Stomach (tissue), 9 donors: ENCODE data around the gene THUMPD1. TPM values are rescaled to one million over a fixed set of nuclear protein-coding genes. Genes with fewer than 3 reads are reported as not detected.

Source experiments
- DNase-seq, 2 donors: peaks; one replicate each; pipeline versions ENCODE4 v3.0.0 to v3.0.0-alpha.2; 2013 to 2019
- H3K27ac ChIP-seq, 5 donors: fragments of 200-600 bp in 4 of 5; sonication (generic) in 4 of 5; one replicate each; pipeline ENCODE4 v1.5.1; 2013 to 2019; ENCODE audit warnings: mild to moderate bottlenecking in 1 of 5, moderate library complexity in 1 of 5
- H3K27me3 ChIP-seq, 3 donors: fragments of 200-600 bp; sonication (generic); one replicate each; pipeline ENCODE4 v1.5.1; 2017 to 2019; ENCODE audit warnings: mixed run types in 1 of 3
- H3K36me3 ChIP-seq, 4 donors: fragments of 200-600 bp; sonication (generic); 1 replicate in 3 of 4; 2 replicates in 1 of 4; pipeline ENCODE4 v1.5.1; 2016 to 2019
- H3K4me1 ChIP-seq, 4 donors: fragments of 200-600 bp; sonication (generic); one replicate each; pipeline ENCODE4 v1.5.1; 2016 to 2019
- H3K4me3 ChIP-seq, 4 donors: fragments of 200-600 bp; sonication (generic) in 3 of 4; one replicate each; pipeline ENCODE4 v1.5.1; 2016 to 2019; ENCODE audit warnings: mild to moderate bottlenecking in 1 of 4
- H3K9me3 ChIP-seq, 4 donors: fragments of 200-600 bp; sonication (generic); one replicate each; pipeline ENCODE4 v1.5.1; 2016 to 2019
- CTCF ChIP-seq, 7 experiments: fragments of 450-650 bp in 4 of 7; fragments of 200-600 bp in 3 of 7; sonication (generic) in 3 of 7; IDR thresholded peaks; one replicate each; pipeline ENCODE4 v1.5.1; 2016 to 2019; ENCODE audit warnings: antibody characterized with exemption in 7 of 7, control low read depth in 2 of 7, mild to moderate bottlenecking in 1 of 7
- EP300 ChIP-seq: sonication (generic); formaldehyde crosslinking; IDR thresholded peaks from one replicate; pipeline ENCODE4 v1.6.1; 2017; ENCODE audit warnings: antibody characterized with exemption
- POLR2A ChIP-seq, 4 donors: fragments of 450-650 bp; IDR thresholded peaks; one replicate each; pipeline ENCODE4 v1.6.1; 2016; ENCODE audit warnings: antibody characterized with exemption in 4 of 4, control low read depth in 2 of 4, mild to moderate bottlenecking in 1 of 4, moderate library complexity in 1 of 4
- POLR2AphosphoS5 ChIP-seq, 3 donors: sonication (generic); formaldehyde crosslinking; IDR thresholded peaks; one replicate each; pipeline ENCODE4 v1.6.1; 2016; ENCODE audit warnings: antibody characterized with exemption in 3 of 3
- WGBS, 5 donors: extraction: QIAGEN DNeasy Blood & Tissue Kit in 3 of 5; methylation state at CpG; one replicate each; pipeline versions ENCODE4 v1.1.5 to v1.1.7; 2013 to 2018; 5-methylcytosine and 5-hydroxymethylcytosine counted together
- intact Hi-C: fragments of 100-400 bp; cut with DNase I; formaldehyde crosslinking; loops from one replicate; pipeline ENCODE4 v1.15.1; 2023; ENCODE audit warnings: low total_unique reads
- polyA plus RNA-seq, 3 donors: library from polyadenylated mRNA; stranded (reverse); fragments of 200-250 nt; gene quantifications; one replicate each; pipeline ENCODE4 v1.2.3, GENCODE V29; 2013
- total RNA-seq, 5 donors: library from RNA; depleted of rRNA; stranded (reverse); fragments of >200 nt; gene quantifications; one replicate each; pipeline versions ENCODE4 v1.1.0 to v1.2.3, GENCODE V29; 2014 to 2016
- donor health status: healthy with polysubstance abuse.
- donor health status: Bipolar disorder and iron deficiency.
- donor health status: healthy.

The THUMPD1 gene
- total and polyA plus RNA-seq, 8 donors: 3.2 to 101 (median 33.7) TPM

DNA sequence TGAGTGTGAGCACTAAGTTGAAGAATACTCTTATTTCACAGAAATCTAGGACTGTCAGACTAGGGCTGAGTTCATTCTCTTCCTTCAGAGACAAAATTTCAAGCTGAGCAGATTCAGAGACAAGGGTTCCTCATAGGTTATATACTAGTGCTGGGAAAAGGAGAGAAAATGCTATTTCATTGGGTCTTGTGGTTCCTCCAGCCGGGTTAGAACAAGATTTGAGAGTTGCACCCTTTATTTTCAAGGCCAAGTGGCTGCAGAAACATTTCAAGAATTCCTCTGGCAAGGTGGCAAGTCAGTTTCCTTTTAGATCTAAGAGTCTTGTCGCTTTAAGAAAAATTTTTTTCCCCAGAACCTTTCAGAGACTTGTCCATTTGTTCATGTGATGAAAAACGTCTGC lies 6.8 kb downstream of the THUMPD1 start:
- Histone ChIP-seq H3K4me1 (peaks cover 6 to 44% (median 21%) of the 10 kb centered on the region in 4 donors), H3K4me3 (no peak overlapping the region), H3K36me3 (peaks cover 19 to 60% (median 53%) of the 10 kb centered on the region in 4 donors), H3K9me3 (no peaks in the 10 kb centered on the region), H3K27me3 (no peaks in the 10 kb centered on the region), H3K27ac (peak overlapping the region in 2 of 5 donors; percentile 7 to 13)
- 57 to 67% (median 60%) methylated on average over 3 of the region's 3 CpGs for WGBS, 5 donors
- TF ChIP-seq EP300 (no peak), POLR2AphosphoS5 (IDR thresholded peaks at IDR 0.05) (no peak), CTCF (IDR thresholded peaks at IDR 0.05) (no peak), POLR2A (IDR thresholded peaks at IDR 0.05) (no peak)
- no peak for DNase-seq
- intact Hi-C loops: loop anchor here (5.0 kb wide), 1 partner anchor 58 kb away; no protein-coding TSS in a partner anchor

DNA sequence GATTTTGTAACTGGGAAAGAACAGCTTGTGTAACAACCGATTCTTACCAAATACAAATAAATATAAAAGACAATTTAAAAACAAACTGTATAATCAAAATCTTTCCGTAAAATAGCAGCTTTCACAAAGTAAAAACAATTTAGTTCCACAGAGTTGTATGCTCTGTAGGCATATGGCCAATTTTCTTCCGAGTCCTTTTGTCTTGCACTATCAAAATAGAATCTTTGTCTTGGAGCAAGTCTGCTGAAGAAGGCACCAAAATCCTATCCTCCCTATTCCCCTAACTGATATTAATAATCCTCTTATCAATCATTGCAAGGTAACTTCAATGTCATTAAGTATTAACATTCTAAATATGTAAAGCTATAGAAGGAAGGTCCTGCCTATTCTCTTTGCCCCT lies 7.6 kb downstream of the THUMPD1 start:
- intact Hi-C loops: no loop called here
- Histone ChIP-seq H3K9me3 (no peaks in the 10 kb centered on the region), H3K4me3 (no peak overlapping the region), H3K27ac (peak overlapping the region in 2 of 5 donors; percentile 7 to 13), H3K4me1 (peaks cover 0 to 37% (median 13%) of the 10 kb centered on the region in 4 donors), H3K27me3 (no peaks in the 10 kb centered on the region), H3K36me3 (peaks cover 19 to 60% (median 53%) of the 10 kb centered on the region in 4 donors)
- TF ChIP-seq POLR2A (IDR thresholded peaks at IDR 0.05) (no peak), EP300 (no peak), CTCF (IDR thresholded peaks at IDR 0.05) (no peak), POLR2AphosphoS5 (IDR thresholded peaks at IDR 0.05) (no peak)
- no peak for DNase-seq
- WGBS, 5 donors: 53 to 74% (median 69%) methylated on average over 3 of the region's 3 CpGs

GRCh38 chr16:20729141-20729540 lies 12.5 kb downstream of the THUMPD1 start:
- H3K9me3 ChIP-seq: no peaks in the 10 kb centered on the region
- H3K36me3 ChIP-seq: peaks cover 0 to 12% (median 4%) of the 10 kb centered on the region in 4 donors
- 74 to 91% (median 80%) methylated on average over 3 of the region's 3 CpGs for WGBS, 5 donors
- no peak for DNase-seq
- no peak overlapping the region for H3K27ac ChIP-seq
- no peaks in the 10 kb centered on the region for H3K27me3 ChIP-seq
- intact Hi-C loops: no loop called here
- H3K4me1 ChIP-seq: peaks cover 0 to 1% (median 0%) of the 10 kb centered on the region in 4 donors
- no peak for TF ChIP-seq POLR2A (IDR thresholded peaks at IDR 0.05)
- no peak for TF ChIP-seq CTCF (IDR thresholded peaks at IDR 0.05)
- no peak for TF ChIP-seq EP300
- TF ChIP-seq POLR2AphosphoS5 (IDR thresholded peaks at IDR 0.05): no peak
- H3K4me3 ChIP-seq: no peak overlapping the region

GRCh38 chr16:20727181-20727580 lies 14.4 kb downstream of the THUMPD1 start:
- Histone ChIP-seq H3K36me3 (peaks cover 0 to 6% (median 2%) of the 10 kb centered on the region in 4 donors), H3K4me1 (no peaks in the 10 kb centered on the region), H3K9me3 (no peaks in the 10 kb centered on the region), H3K27me3 (no peaks in the 10 kb centered on the region), H3K27ac (no peak overlapping the region), H3K4me3 (no peak overlapping the region)
- DNase-seq: no peak
- TF ChIP-seq POLR2A (IDR thresholded peaks at IDR 0.05) (no peak), POLR2AphosphoS5 (IDR thresholded peaks at IDR 0.05) (no peak), EP300 (no peak), CTCF (IDR thresholded peaks at IDR 0.05) (no peak)
- intact Hi-C loops: no loop called here
- 81 to 90% (median 89%) methylated on average over 3 of the region's 3 CpGs for WGBS, 5 donors
